Urinary bladder (tissue), 4 donors: ENCODE data around the gene MPRIP. TPM values are rescaled to one million over a fixed set of nuclear protein-coding genes. Genes with fewer than 3 reads are reported as not detected.
"Not testable (repeated sequence)": the region's sequence is repeated elsewhere in the genome, so short reads cannot be mapped to it uniquely, and the experiment has no call there.

Experiments
- DNase-seq: peaks from one replicate; pipeline ENCODE4 v3.0.0-alpha.2; 2015; ENCODE audit errors: extremely low spot score
- H3K27ac ChIP-seq: one replicate; pipeline ENCODE4 v1.5.1; 2013; ENCODE audit warnings: low read depth, mild to moderate bottlenecking, moderate library complexity
- H3K36me3 ChIP-seq: one replicate; pipeline ENCODE4 v1.6.1; 2013; ENCODE audit warnings: mild to moderate bottlenecking, moderate library complexity; ENCODE audit not compliant: insufficient read depth
- H3K4me1 ChIP-seq: one replicate; pipeline ENCODE4 v1.6.1; 2013; ENCODE audit warnings: mild to moderate bottlenecking, moderate library complexity; ENCODE audit not compliant: insufficient read depth
- H3K4me3 ChIP-seq: one replicate; pipeline ENCODE4 v1.5.1; 2013; ENCODE audit warnings: low read depth, low read length
- WGBS: extraction: QIAGEN DNeasy Blood & Tissue Kit; methylation state at CpG from one replicate; pipeline ENCODE4 v1.1.7; 2013; 5-methylcytosine and 5-hydroxymethylcytosine counted together
- polyA plus RNA-seq: library from polyadenylated mRNA; stranded (reverse); fragments of 200-250 nt; gene quantifications from one replicate; pipeline ENCODE4 v1.2.3, GENCODE V29; 2013
- total RNA-seq: library from RNA; depleted of rRNA; stranded (reverse); fragments of >200 nt; gene quantifications from one replicate; pipeline ENCODE4 v1.2.3, GENCODE V29; 2014
- donor health status: healthy with polysubstance abuse.
- donor health status: healthy.

Gene MPRIP
- total and polyA plus RNA-seq, 2 donors = 91.4 to 158 TPM

GRCh38 chr17:17195466-17195865, 153.2 kb downstream of the MPRIP start:
- 94% methylated on average over 5 of the region's 5 CpGs for WGBS
- not testable (repeated sequence) for H3K4me1 ChIP-seq, DNase-seq, H3K4me3 ChIP-seq, H3K27ac ChIP-seq, H3K36me3 ChIP-seq

- Histone ChIP-seq H3K27ac (no peak overlapping the region), H3K4me1 (no peaks in the 10 kb centered on the region), H3K36me3 (no peaks in the 10 kb centered on the region), H3K4me3 (no peak overlapping the region)
- no peak for DNase-seq
Observed at GRCh38 chr17:17196776-17197175, 154.5 kb downstream of the MPRIP start.

- WGBS = 100% methylated on average over 1 of the region's 1 CpG
- H3K36me3 ChIP-seq = no peaks in the 10 kb centered on the region
- H3K4me3 ChIP-seq = no peak overlapping the region
- DNase-seq = no peak
- H3K4me1 ChIP-seq = no peaks in the 10 kb centered on the region
- no peak overlapping the region for H3K27ac ChIP-seq
Observed at GRCh38 chr17:17198281-17198680, 156.0 kb downstream of the MPRIP start.

- Histone ChIP-seq H3K4me3 (no peak overlapping the region), H3K4me1 (peaks cover 3% of the 10 kb centered on the region), H3K36me3 (no peaks in the 10 kb centered on the region), H3K27ac (no peak overlapping the region)
- DNase-seq = no peak
- WGBS = 24% methylated on average over 7 of the region's 7 CpGs
Observed at GRCh38 chr17:17200311-17200710, 158.1 kb downstream of the MPRIP start.

- Histone ChIP-seq H3K4me3 (no peak overlapping the region), H3K36me3 (no peaks in the 10 kb centered on the region), H3K27ac (no peak overlapping the region), H3K4me1 (peaks cover 3% of the 10 kb centered on the region)
- 27% methylated on average over 5 of the region's 5 CpGs for WGBS
- no peak for DNase-seq
Observed at GRCh38 chr17:17200831-17201230, 158.6 kb downstream of the MPRIP start.

GRCh38 chr17:17201271-17201670, 159.0 kb downstream of the MPRIP start:
- Histone ChIP-seq H3K27ac (no peak overlapping the region), H3K4me3 (no peak overlapping the region), H3K36me3 (no peaks in the 10 kb centered on the region), H3K4me1 (peaks cover 3% of the 10 kb centered on the region)
- 76% methylated on average over 10 of the region's 10 CpGs for WGBS
- DNase-seq = no peak

- H3K36me3 ChIP-seq = no peaks in the 10 kb centered on the region
- H3K27ac ChIP-seq = no peak overlapping the region
- WGBS = 71% methylated on average over 8 of the region's 8 CpGs
- H3K4me3 ChIP-seq = no peak overlapping the region
- H3K4me1 ChIP-seq = peaks cover 3% of the 10 kb centered on the region
- DNase-seq = no peak
Observed at GRCh38 chr17:17201907-17202306, 159.7 kb downstream of the MPRIP start.

- no peak for DNase-seq
- Histone ChIP-seq H3K27ac (no peak overlapping the region), H3K4me1 (peaks cover 3% of the 10 kb centered on the region), H3K36me3 (no peaks in the 10 kb centered on the region), H3K4me3 (no peak overlapping the region)
- 81% methylated on average over 15 of the region's 15 CpGs for WGBS
Observed at GRCh38 chr17:17203173-17203730, 161.0 kb downstream of the MPRIP start.

- Histone ChIP-seq H3K27ac (no peak overlapping the region), H3K4me3 (no peak overlapping the region), H3K4me1 (peaks cover 3% of the 10 kb centered on the region), H3K36me3 (no peaks in the 10 kb centered on the region)
- DNase-seq = no peak
- 64% methylated on average over 15 of the region's 15 CpGs for WGBS
Observed at GRCh38 chr17:17204041-17204591, 161.9 kb downstream of the MPRIP start.

- no peak for DNase-seq
- Histone ChIP-seq H3K4me1 (peaks cover 3% of the 10 kb centered on the region), H3K36me3 (no peaks in the 10 kb centered on the region), H3K27ac (no peak overlapping the region), H3K4me3 (peak overlapping the region; percentile 45)
- WGBS = 70% methylated on average over 14 of the region's 14 CpGs
Observed at GRCh38 chr17:17204635-17205231, 162.5 kb downstream of the MPRIP start.

GRCh38 chr17:17205368-17206123, 163.3 kb downstream of the MPRIP start:
- Histone ChIP-seq H3K36me3 (no peaks in the 10 kb centered on the region), H3K27ac (peak overlapping the region; percentile 89), H3K4me1 (peaks cover 3% of the 10 kb centered on the region), H3K4me3 (peak overlapping the region; percentile 45)
- whole genome bisulfite sequencing = 9% methylated on average over 70 of the region's 70 CpGs
- no peak for DNase-seq

GRCh38 chr17:17206124-17206912, 164.1 kb downstream of the MPRIP start, which contains the start of gene PLD6:
TSS of gene PLD6 (minus strand) at chr17:17206333. CDS start at chr17:17206286, 47 bp downstream.
- peak within 1 kb of the TSS; percentile 45 for H3K4me3 ChIP-seq
- DNase-seq = no peak
- peak within 1 kb of the TSS; percentile 89 for H3K27ac ChIP-seq
- no peaks in the 10 kb centered on the region for H3K36me3 ChIP-seq
- peaks cover 3% of the 10 kb centered on the region for H3K4me1 ChIP-seq
- 22% methylated on average over 78 of the region's 78 CpGs for WGBS

- Histone ChIP-seq H3K27ac (peak overlapping the region; percentile 89), H3K4me3 (no peak overlapping the region), H3K36me3 (no peaks in the 10 kb centered on the region), H3K4me1 (peaks cover 3% of the 10 kb centered on the region)
- 37% methylated on average over 16 of the region's 16 CpGs for WGBS
- DNase-seq = no peak
Observed at GRCh38 chr17:17206913-17207335, 164.7 kb downstream of the MPRIP start.
